SK-N-SH treated with all-trans-retinoic acid at 6 μM for 48 hours (cell line): ENCODE measurements around the gene CTIF.

Experiments
- ARNTL ChIP-seq: fragments of 450-650 bp; formaldehyde crosslinking; IDR thresholded peaks from 2 replicates; pipeline ENCODE4 v1.5.0; 2020; ENCODE audit warnings: low read depth, mild to moderate bottlenecking, moderate library complexity, borderline replicate concordance
- BACH2 ChIP-seq: fragments of 250-450 bp; sonication (Bioruptor Pico); IDR thresholded peaks from 2 replicates; pipeline ENCODE4 v1.9.0; 2021; ENCODE audit warnings: mild to moderate bottlenecking, borderline replicate concordance
- CREB5 ChIP-seq: fragments of 250-450 bp; sonication (Bioruptor Pico); IDR thresholded peaks from 2 replicates; pipeline ENCODE4 v1.5.1; 2020; ENCODE audit warnings: low read depth, mild to moderate bottlenecking, moderate library complexity
- CSDC2 ChIP-seq: fragments of 250-450 bp; sonication (Bioruptor Pico); IDR thresholded peaks from 2 replicates; pipeline ENCODE4 v1.5.0; 2020; ENCODE audit warnings: mild to moderate bottlenecking, moderate library complexity
- GLIS3 ChIP-seq: fragments of 250-450 bp; sonication (Bioruptor Pico); IDR thresholded peaks from 2 replicates; pipeline ENCODE4 v1.5.0; 2020; ENCODE audit warnings: mild to moderate bottlenecking, moderate library complexity
- PATZ1 ChIP-seq: fragments of 250-450 bp; sonication (Bioruptor Pico); IDR thresholded peaks from 2 replicates; pipeline ENCODE4 v1.8.0; 2020; ENCODE audit warnings: mild to moderate bottlenecking, moderate library complexity, borderline replicate concordance
- PPARA ChIP-seq: fragments of 250-450 bp; sonication (Bioruptor Pico); IDR thresholded peaks from 2 replicates; pipeline ENCODE4 v1.5.0; 2020; ENCODE audit warnings: mild to moderate bottlenecking, borderline replicate concordance
- TOX ChIP-seq: fragments of 250-450 bp; sonication (Bioruptor Pico); IDR thresholded peaks from 2 replicates; pipeline ENCODE4 v1.8.0; 2021; ENCODE audit warnings: mild to moderate bottlenecking, moderate library complexity, borderline replicate concordance
- TSHZ2 ChIP-seq: fragments of 250-450 bp; sonication (Bioruptor Pico); IDR thresholded peaks from 2 replicates; pipeline ENCODE4 v1.5.0; 2020; ENCODE audit warnings: mild to moderate bottlenecking, moderate library complexity
- ZFP3 ChIP-seq: fragments of 250-450 bp; sonication (Bioruptor Pico); IDR thresholded peaks from 2 replicates; pipeline ENCODE4 v1.5.0; 2020; ENCODE audit warnings: mild to moderate bottlenecking, moderate library complexity
- ZNF565 ChIP-seq: fragments of 450-650 bp; formaldehyde crosslinking; conservative IDR thresholded peaks from 2 replicates; pipeline ENCODE4 v1.5.0; 2020; ENCODE audit warnings: low read depth, mild to moderate bottlenecking, moderate library complexity
- ZNF70 ChIP-seq: fragments of 450-650 bp; formaldehyde crosslinking; IDR thresholded peaks from 2 replicates; pipeline ENCODE4 v1.5.0; 2020; ENCODE audit warnings: mild to moderate bottlenecking, moderate library complexity
- TF ChIP-seq, protein P1 (sequence below): fragments of 250-450 bp; sonication (Bioruptor Pico); IDR thresholded peaks from 2 replicates; pipeline ENCODE4 v1.8.0; 2021; ENCODE audit warnings: low read depth, mild to moderate bottlenecking, moderate library complexity, borderline replicate concordance

DNA sequence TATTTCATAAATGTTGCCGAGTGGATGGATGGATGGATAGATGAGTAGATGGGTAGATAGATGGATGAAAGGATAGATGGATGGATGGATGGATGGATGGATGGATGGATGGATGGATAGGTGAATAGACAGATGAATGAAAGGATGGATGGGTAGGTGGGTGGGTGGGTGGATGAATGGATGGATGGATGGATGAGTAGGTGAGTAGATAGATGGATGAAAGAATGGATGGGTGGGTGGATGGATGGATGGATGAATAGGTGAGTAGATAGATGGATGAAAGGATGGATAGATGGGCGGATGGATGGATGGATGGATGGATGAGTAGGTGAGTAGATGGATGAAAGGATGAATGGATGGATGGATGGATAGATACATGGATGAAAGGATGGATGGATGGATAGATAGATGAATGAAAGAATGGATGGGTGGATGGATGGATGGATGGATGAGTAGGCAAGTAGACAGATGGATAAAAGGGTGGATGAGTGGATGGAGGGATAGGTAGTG lies 307.6 kb downstream of the CTIF start:
- TF ChIP-seq TSHZ2 (CRISPR knock-in tag): no peak
- no peak for TF ChIP-seq BACH2 (CRISPR knock-in tag)
- no peak for TF ChIP-seq ZFP3 (CRISPR knock-in tag)
- TF ChIP-seq, protein P1, sequence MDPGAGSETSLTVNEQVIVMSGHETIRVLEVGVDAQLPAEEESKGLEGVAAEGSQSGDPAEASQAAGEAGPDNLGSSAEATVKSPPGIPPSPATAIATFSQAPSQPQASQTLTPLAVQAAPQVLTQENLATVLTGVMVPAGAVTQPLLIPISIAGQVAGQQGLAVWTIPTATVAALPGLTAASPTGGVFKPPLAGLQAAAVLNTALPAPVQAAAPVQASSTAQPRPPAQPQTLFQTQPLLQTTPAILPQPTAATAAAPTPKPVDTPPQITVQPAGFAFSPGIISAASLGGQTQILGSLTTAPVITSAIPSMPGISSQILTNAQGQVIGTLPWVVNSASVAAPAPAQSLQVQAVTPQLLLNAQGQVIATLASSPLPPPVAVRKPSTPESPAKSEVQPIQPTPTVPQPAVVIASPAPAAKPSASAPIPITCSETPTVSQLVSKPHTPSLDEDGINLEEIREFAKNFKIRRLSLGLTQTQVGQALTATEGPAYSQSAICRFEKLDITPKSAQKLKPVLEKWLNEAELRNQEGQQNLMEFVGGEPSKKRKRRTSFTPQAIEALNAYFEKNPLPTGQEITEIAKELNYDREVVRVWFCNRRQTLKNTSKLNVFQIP (CRISPR knock-in tag): no peak
- no peak for TF ChIP-seq TOX (CRISPR knock-in tag)
- TF ChIP-seq PATZ1 (CRISPR knock-in tag): no peak
- TF ChIP-seq ZNF565 (CRISPR knock-in tag): no peak
- no peak for TF ChIP-seq CREB5 (CRISPR knock-in tag)
- TF ChIP-seq ZNF70 (CRISPR knock-in tag): no peak
- TF ChIP-seq GLIS3 (CRISPR knock-in tag): no peak
- no peak for TF ChIP-seq CSDC2 (CRISPR knock-in tag)
- TF ChIP-seq PPARA: no peak
- TF ChIP-seq ARNTL: no peak
